Gastroesophageal sphincter (tissue), 4 donors: ENCODE measurements around the gene MTCL3.

Source experiments
- ATAC-seq: fragments of 150-250 bp; one replicate; pipeline ENCODE4 v1.9.1; 2016; ENCODE audit warnings: mild to moderate bottlenecking, moderate library complexity
- H3K27ac ChIP-seq, 4 donors: fragments of 200-600 bp; sonication (generic) in 3 of 4; 1 replicate in 3 of 4; 2 replicates in 1 of 4; pipeline ENCODE4 v1.5.1; 2016 to 2019
- H3K27me3 ChIP-seq: fragments of 200-600 bp; sonication (generic); one replicate; pipeline ENCODE4 v1.5.1; 2019
- H3K36me3 ChIP-seq, 2 donors: fragments of 200-600 bp; sonication (generic); one replicate each; pipeline ENCODE4 v1.5.1; 2019; ENCODE audit warnings: control low read depth in 1 of 2
- H3K4me1 ChIP-seq, 3 donors: fragments of 200-600 bp; sonication (generic); 1 replicate in 2 of 3; 2 replicates in 1 of 3; pipeline ENCODE4 v1.5.1; 2016 to 2019; ENCODE audit warnings: control low read depth in 2 of 3
- H3K4me3 ChIP-seq, 2 donors: fragments of 200-600 bp; sonication (generic); one replicate each; pipeline ENCODE4 v1.5.1; 2019; ENCODE audit warnings: mild to moderate bottlenecking in 1 of 2, moderate library complexity in 1 of 2
- H3K9me3 ChIP-seq, 3 donors: fragments of 200-600 bp; sonication (generic); one replicate each; pipeline ENCODE4 v1.5.1; 2017 to 2019; ENCODE audit warnings: control low read depth in 2 of 3
- CTCF ChIP-seq, 4 experiments: fragments of 200-600 bp in 2 of 4; fragments of 450-650 bp in 2 of 4; sonication (generic) in 1 of 4; IDR thresholded peaks; one replicate each; pipeline ENCODE4 v1.5.1; 2017 to 2019; ENCODE audit warnings: antibody characterized with exemption in 4 of 4, mild to moderate bottlenecking in 2 of 4, moderate library complexity in 2 of 4
- EP300 ChIP-seq: sonication (generic); formaldehyde crosslinking; IDR thresholded peaks from one replicate; pipeline ENCODE4 v1.6.1; 2017; ENCODE audit warnings: antibody characterized with exemption, mild to moderate bottlenecking
- POLR2A ChIP-seq, 2 donors: fragments of 450-650 bp; IDR thresholded peaks; one replicate each; pipeline ENCODE4 v1.6.1; 2017; ENCODE audit warnings: antibody characterized with exemption in 2 of 2, mild to moderate bottlenecking in 2 of 2, moderate library complexity in 1 of 2
- POLR2AphosphoS5 ChIP-seq: sonication (generic); formaldehyde crosslinking; IDR thresholded peaks from one replicate; pipeline ENCODE4 v1.6.1; 2017; ENCODE audit warnings: antibody characterized with exemption
- WGBS, 2 donors: methylation state at CpG; one replicate each; pipeline ENCODE4 v1.1.5; 2018; ENCODE audit warnings: low coverage in 1 of 2; 5-methylcytosine and 5-hydroxymethylcytosine counted together

Gene MTCL3

GRCh38 chr6:127522714-127523113 lies 3.6 kb upstream of the MTCL3 start:
- no peaks in the 10 kb centered on the region for H3K9me3 ChIP-seq
- H3K27me3 ChIP-seq: peaks cover 59% of the 10 kb centered on the region
- WGBS, 2 donors: 38 to 63% methylated on average over 1 of the region's 1 CpG
- no peak overlapping the region for H3K4me3 ChIP-seq
- H3K27ac ChIP-seq: no peak overlapping the region
- peaks cover 0 to 15% (median 0%) of the 10 kb centered on the region in 3 donors for H3K4me1 ChIP-seq
- TF ChIP-seq CTCF (IDR thresholded peaks at IDR 0.05) (no peak), POLR2A (IDR thresholded peaks at IDR 0.05) (no peak), EP300 (no peak), POLR2AphosphoS5 (no peak)
- ATAC-seq: no peak
- H3K36me3 ChIP-seq: no peaks in the 10 kb centered on the region

GRCh38 chr6:127520066-127520465 lies 931 bp upstream of the MTCL3 start:
- TF ChIP-seq EP300 (no peak), CTCF (IDR thresholded peaks at IDR 0.05) (no peak), POLR2A (IDR thresholded peaks at IDR 0.05) (no peak), POLR2AphosphoS5 (no peak)
- WGBS, 2 donors: 17 to 19% methylated on average over 2 of the region's 2 CpGs
- Histone ChIP-seq H3K9me3 (no peaks in the 10 kb centered on the region), H3K27me3 (peaks cover 73% of the 10 kb centered on the region), H3K27ac (no peak overlapping the region), H3K4me3 (no peak overlapping the region), H3K36me3 (no peaks in the 10 kb centered on the region), H3K4me1 (peaks cover 0 to 34% (median 17%) of the 10 kb centered on the region in 3 donors)
- ATAC-seq: no peak

GRCh38 chr6:127519469-127519785 lies 292 bp upstream of the MTCL3 start:
- TF ChIP-seq CTCF (IDR thresholded peaks at IDR 0.05) (no peak), EP300 (no peak), POLR2A (IDR thresholded peaks at IDR 0.05) (no peak), POLR2AphosphoS5 (no peak)
- H3K36me3 ChIP-seq: no peaks in the 10 kb centered on the region
- 3 to 6% methylated on average over 8 to 10 of the region's 10 CpGs for WGBS, 2 donors
- ATAC-seq: no peak
- peaks cover 73% of the 10 kb centered on the region for H3K27me3 ChIP-seq
- no peaks in the 10 kb centered on the region for H3K9me3 ChIP-seq
- H3K4me1 ChIP-seq: peaks cover 0 to 41% (median 23%) of the 10 kb centered on the region in 3 donors
- no peak overlapping the region for H3K27ac ChIP-seq
- peak overlapping the region in 1 of 2 donors; percentile 18 for H3K4me3 ChIP-seq

- TF ChIP-seq CTCF (IDR thresholded peaks at IDR 0.05): no peak
- TF ChIP-seq EP300: no peak
- no peak for TF ChIP-seq POLR2AphosphoS5
- TF ChIP-seq POLR2A (IDR thresholded peaks at IDR 0.05): no peak
- no peaks in the 10 kb centered on the region for H3K36me3 ChIP-seq
- peaks cover 0 to 46% (median 24%) of the 10 kb centered on the region in 3 donors for H3K4me1 ChIP-seq
- ATAC-seq: no peak
- 15 to 26% methylated on average over 10 of the region's 10 CpGs for WGBS, 2 donors
- H3K4me3 ChIP-seq: no peak overlapping the region
- no peaks in the 10 kb centered on the region for H3K9me3 ChIP-seq
- no peak overlapping the region for H3K27ac ChIP-seq
- H3K27me3 ChIP-seq: peaks cover 68% of the 10 kb centered on the region
Observed at GRCh38 chr6:127518191-127518709, 885 bp downstream of the MTCL3 start.

GRCh38 chr6:127517693-127518092 lies 1.4 kb downstream of the MTCL3 start:
- H3K27me3 ChIP-seq: peaks cover 63% of the 10 kb centered on the region
- peaks cover 0 to 46% (median 24%) of the 10 kb centered on the region in 3 donors for H3K4me1 ChIP-seq
- H3K4me3 ChIP-seq: no peak overlapping the region
- H3K27ac ChIP-seq: no peak overlapping the region
- no peaks in the 10 kb centered on the region for H3K36me3 ChIP-seq
- WGBS, 2 donors: 70 to 93% methylated on average over 2 of the region's 2 CpGs
- TF ChIP-seq POLR2AphosphoS5 (no peak), POLR2A (IDR thresholded peaks at IDR 0.05) (no peak)
- ATAC-seq: no peak
- no peaks in the 10 kb centered on the region for H3K9me3 ChIP-seq
